NT2/D1 (cell line): ENCODE measurements around the gene IAH1.

Source experiments
- SUZ12 ChIP-seq: IDR thresholded peaks from 2 replicates; pipeline ENCODE4 v1.6.1; 2011; ENCODE audit not compliant: insufficient read length, insufficient read depth; ENCODE audit errors: extremely low read depth
- YY1 ChIP-seq: IDR thresholded peaks from 2 replicates; pipeline ENCODE4 v1.6.1; 2011; ENCODE audit not compliant: insufficient read length, insufficient read depth

- TF ChIP-seq SUZ12 (no peak), YY1 (no peak)
Measured at GRCh38 chr2:9466147-9466683, 8.1 kb upstream of the IAH1 start.
